Uterus (tissue), 2 donors: ENCODE measurements around the gene MIPOL1.

ENCODE experiments used
- POLR2A ChIP-seq, 2 donors: fragments of 450-650 bp; IDR thresholded peaks; one replicate each; pipeline ENCODE4 v1.6.1; 2016; ENCODE audit warnings: antibody characterized with exemption in 2 of 2, mild to moderate bottlenecking in 1 of 2, moderate library complexity in 1 of 2
- TF ChIP-seq, protein P1 (sequence below), 4 experiments: fragments of 200-600 bp in 2 of 4; fragments of 450-650 bp in 2 of 4; sonication (generic) in 2 of 4; IDR thresholded peaks; one replicate each; pipeline ENCODE4 v1.5.1; 2016 to 2019; ENCODE audit warnings: antibody characterized with exemption in 4 of 4, mild to moderate bottlenecking in 2 of 4, moderate library complexity in 1 of 4

DNA sequence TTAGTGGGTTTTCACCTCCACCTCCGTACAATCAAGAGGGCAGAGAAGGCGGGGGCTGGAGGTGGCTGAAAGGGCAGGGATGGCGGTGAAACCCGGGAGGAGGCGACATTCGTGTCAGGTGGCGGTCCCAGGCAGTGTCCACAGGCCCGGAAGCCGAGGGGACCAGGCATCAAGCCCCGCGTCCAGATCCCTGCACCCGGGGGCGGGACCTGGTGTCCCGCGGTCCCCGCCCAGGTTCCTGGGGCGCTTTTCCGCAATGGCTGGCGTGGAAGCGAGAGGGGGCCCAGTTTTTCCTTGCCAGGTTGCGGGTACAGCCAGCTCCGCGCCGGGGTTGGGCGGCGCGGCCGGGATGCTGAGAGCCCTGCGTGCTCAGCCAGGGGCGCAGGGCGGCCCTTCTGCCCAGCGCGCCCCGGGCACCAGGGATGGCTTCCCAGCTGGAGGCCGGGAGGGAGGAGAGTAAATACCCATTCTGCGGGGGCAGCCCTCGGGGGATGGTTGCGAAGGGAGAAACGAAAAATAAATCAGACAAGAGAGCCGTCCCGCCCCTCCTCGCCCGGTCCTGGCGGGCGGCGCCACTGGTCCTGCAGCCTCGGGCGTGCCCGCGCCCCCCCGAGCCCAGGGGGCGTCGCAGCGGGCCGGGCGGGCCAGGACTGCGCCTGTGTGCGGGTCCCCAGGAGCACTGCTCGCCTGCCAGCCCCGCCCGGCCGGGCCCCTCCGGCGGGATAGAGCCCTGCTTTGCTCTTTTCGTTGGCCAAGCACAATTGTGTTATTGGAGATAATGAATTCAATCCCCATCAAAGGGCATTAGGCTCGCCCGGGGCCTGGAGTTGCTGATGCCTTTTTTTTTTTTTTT is 385.8 kb downstream of the MIPOL1 start:
- TF ChIP-seq, protein P1, sequence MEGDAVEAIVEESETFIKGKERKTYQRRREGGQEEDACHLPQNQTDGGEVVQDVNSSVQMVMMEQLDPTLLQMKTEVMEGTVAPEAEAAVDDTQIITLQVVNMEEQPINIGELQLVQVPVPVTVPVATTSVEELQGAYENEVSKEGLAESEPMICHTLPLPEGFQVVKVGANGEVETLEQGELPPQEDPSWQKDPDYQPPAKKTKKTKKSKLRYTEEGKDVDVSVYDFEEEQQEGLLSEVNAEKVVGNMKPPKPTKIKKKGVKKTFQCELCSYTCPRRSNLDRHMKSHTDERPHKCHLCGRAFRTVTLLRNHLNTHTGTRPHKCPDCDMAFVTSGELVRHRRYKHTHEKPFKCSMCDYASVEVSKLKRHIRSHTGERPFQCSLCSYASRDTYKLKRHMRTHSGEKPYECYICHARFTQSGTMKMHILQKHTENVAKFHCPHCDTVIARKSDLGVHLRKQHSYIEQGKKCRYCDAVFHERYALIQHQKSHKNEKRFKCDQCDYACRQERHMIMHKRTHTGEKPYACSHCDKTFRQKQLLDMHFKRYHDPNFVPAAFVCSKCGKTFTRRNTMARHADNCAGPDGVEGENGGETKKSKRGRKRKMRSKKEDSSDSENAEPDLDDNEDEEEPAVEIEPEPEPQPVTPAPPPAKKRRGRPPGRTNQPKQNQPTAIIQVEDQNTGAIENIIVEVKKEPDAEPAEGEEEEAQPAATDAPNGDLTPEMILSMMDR (IDR thresholded peaks at IDR 0.05): no peak
- no peak for TF ChIP-seq POLR2A (IDR thresholded peaks at IDR 0.05)
